GM23248 (cell line): ENCODE data around the gene GBX1.

Experiments
- EZH2 ChIP-seq: fragments of 200-600 bp; sonication (generic); IDR thresholded peaks from 2 replicates; pipeline ENCODE4 v1.6.1; 2018; ENCODE audit warnings: antibody characterized with exemption, mild to moderate bottlenecking; ENCODE audit not compliant: insufficient read depth, poor library complexity, severe bottlenecking
- EZH2phosphoT487 ChIP-seq: fragments of 200-600 bp; sonication (generic); IDR thresholded peaks from 2 replicates; pipeline ENCODE4 v1.6.1; 2018; ENCODE audit warnings: antibody characterized with exemption, moderate library complexity, mild to moderate bottlenecking, low read depth; ENCODE audit not compliant: insufficient read depth

- no peak for TF ChIP-seq EZH2
- no peak for TF ChIP-seq EZH2phosphoT487
Observed at GRCh38 chr7:151174246-151175046, 7.0 kb upstream of the GBX1 start.
